Measurements from ENCODE around the gene RAVER1. TPM values are rescaled to one million over a fixed set of nuclear protein-coding genes. Genes with fewer than 3 reads are reported as not detected.

RAVER1 gene
- total and polyA plus RNA-seq, 9 of the 15 experiments (the other 6 are each of a cell fraction or from before 2014, with no cell fraction given), result 0.06 to 113 (median 7.0) TPM

DNA sequence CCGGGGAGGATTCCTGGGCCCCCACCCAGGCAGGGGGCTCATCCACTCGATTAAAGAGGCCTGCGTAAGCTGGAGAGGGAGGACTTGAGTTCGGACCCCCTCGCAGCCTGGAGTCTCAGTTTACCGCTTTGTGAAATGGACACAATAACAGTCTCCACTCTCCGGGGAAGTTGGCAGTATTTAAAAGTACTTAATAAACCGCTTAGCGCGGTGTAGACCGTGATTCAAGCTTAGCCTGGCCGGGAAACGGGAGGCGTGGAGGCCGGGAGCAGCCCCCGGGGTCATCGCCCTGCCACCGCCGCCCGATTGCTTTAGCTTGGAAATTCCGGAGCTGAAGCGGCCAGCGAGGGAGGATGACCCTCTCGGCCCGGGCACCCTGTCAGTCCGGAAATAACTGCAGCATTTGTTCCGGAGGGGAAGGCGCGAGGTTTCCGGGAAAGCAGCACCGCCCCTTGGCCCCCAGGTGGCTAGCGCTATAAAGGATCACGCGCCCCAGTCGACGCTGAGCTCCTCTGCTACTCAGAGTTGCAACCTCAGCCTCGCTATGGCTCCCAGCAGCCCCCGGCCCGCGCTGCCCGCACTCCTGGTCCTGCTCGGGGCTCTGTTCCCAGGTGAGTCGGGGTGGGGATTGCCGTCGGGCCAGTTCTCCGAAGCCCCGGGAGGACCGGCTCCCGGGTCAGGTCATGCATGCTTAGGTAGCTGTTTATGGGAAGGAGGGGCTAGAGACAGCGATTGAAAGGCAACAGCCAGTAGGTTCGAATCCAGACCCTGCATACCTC lies 62.5 kb downstream of the RAVER1 start, which contains the start of gene ICAM1 (continued):
- TF ChIP-seq, protein P1, sequence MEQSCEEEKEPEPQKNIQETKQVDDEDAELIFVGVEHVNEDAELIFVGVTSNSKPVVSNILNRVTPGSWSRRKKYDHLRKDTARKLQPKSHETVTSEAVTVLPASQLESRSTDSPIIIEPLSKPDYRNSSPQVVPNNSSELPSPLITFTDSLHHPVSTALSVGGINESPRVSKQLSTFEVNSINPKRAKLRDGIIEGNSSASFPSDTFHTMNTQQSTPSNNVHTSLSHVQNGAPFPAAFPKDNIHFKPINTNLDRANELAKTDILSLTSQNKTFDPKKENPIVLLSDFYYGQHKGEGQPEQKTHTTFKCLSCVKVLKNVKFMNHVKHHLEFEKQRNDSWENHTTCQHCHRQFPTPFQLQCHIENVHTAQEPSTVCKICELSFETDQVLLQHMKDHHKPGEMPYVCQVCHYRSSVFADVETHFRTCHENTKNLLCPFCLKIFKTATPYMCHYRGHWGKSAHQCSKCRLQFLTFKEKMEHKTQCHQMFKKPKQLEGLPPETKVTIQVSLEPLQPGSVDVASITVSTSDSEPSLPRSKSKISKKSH (CRISPR knock-in tag; IDR thresholded peaks at IDR 0.05), result no peak
- no peak; the same call in 1 of the 2 replicates for TF ChIP-seq ZEB2 (IDR thresholded peaks at IDR 0.05)
- TF ChIP-seq, protein P2, sequence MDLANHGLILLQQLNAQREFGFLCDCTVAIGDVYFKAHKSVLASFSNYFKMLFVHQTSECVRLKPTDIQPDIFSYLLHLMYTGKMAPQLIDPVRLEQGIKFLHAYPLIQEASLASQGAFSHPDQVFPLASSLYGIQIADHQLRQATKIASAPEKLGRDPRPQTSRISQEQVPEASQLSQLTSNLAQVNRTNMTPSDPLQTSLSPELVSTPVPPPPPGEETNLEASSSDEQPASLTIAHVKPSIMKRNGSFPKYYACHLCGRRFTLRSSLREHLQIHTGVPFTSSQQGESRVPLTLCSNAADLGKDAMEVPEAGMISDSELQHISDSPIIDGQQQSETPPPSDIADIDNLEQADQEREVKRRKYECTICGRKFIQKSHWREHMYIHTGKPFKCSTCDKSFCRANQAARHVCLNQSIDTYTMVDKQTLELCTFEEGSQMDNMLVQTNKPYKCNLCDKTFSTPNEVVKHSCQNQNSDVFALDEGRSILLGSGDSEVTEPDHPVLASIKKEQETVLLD (IDR thresholded peaks at IDR 0.05), result no peak
- TF ChIP-seq ZNF695 (CRISPR knock-in tag; IDR thresholded peaks at IDR 0.05), result no peak
- no peak for TF ChIP-seq ILK (tag; IDR thresholded peaks at IDR 0.05; ENCODE audit: borderline replicate concordance, low read depth)
- TF ChIP-seq PTRF (tag; IDR thresholded peaks at IDR 0.05), result no peak
- peak in 1 of 2 experiments; percentile 40; a peak in 1 of 4 replicates for TF ChIP-seq NONO (IDR thresholded peaks at IDR 0.05; ENCODE audit: low read depth in 2 of 2, low read length in 1 of 2)
- TF ChIP-seq KDM5B (IDR thresholded peaks at IDR 0.05; ENCODE audit: insufficient replicate concordance, low read depth, low read length), result peak; percentile 88
- TF ChIP-seq, protein P3, sequence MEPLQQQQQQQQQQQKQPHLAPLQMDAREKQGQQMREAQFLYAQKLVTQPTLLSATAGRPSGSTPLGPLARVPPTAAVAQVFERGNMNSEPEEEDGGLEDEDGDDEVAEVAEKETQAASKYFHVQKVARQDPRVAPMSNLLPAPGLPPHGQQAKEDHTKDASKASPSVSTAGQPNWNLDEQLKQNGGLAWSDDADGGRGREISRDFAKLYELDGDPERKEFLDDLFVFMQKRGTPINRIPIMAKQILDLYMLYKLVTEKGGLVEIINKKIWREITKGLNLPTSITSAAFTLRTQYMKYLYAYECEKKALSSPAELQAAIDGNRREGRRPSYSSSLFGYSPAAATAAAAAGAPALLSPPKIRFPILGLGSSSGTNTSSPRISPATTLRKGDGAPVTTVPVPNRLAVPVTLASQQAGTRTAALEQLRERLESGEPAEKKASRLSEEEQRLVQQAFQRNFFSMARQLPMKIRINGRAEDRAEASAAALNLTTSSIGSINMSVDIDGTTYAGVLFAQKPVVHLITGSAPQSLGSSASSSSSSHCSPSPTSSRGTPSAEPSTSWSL (CRISPR knock-in tag; IDR thresholded peaks at IDR 0.05; ENCODE audit: borderline replicate concordance), result no peak
- no peak; a peak in 1 of 3 replicates for TF ChIP-seq CBX3 (IDR thresholded peaks at IDR 0.05; ENCODE audit: borderline replicate concordance in 1 of 2, low read length in 2 of 2)
- TF ChIP-seq FOXA3 (CRISPR knock-in tag; conservative IDR thresholded peaks at IDR 0.05 in 1 of 2, IDR thresholded peaks at IDR 0.05 in 1 of 2), result 0 out of 4 replicates have a peak, but pooled peaks of 1 of the 2 experiments have one; percentile 37
- TF ChIP-seq EHMT2 (IDR thresholded peaks at IDR 0.05), result no peak
- TF ChIP-seq ZNF583 (CRISPR knock-in tag; IDR thresholded peaks at IDR 0.05), result no peak
- no peak for TF ChIP-seq C11orf30 (IDR thresholded peaks at IDR 0.05; ENCODE audit: low read depth)
- TF ChIP-seq, protein P4, sequence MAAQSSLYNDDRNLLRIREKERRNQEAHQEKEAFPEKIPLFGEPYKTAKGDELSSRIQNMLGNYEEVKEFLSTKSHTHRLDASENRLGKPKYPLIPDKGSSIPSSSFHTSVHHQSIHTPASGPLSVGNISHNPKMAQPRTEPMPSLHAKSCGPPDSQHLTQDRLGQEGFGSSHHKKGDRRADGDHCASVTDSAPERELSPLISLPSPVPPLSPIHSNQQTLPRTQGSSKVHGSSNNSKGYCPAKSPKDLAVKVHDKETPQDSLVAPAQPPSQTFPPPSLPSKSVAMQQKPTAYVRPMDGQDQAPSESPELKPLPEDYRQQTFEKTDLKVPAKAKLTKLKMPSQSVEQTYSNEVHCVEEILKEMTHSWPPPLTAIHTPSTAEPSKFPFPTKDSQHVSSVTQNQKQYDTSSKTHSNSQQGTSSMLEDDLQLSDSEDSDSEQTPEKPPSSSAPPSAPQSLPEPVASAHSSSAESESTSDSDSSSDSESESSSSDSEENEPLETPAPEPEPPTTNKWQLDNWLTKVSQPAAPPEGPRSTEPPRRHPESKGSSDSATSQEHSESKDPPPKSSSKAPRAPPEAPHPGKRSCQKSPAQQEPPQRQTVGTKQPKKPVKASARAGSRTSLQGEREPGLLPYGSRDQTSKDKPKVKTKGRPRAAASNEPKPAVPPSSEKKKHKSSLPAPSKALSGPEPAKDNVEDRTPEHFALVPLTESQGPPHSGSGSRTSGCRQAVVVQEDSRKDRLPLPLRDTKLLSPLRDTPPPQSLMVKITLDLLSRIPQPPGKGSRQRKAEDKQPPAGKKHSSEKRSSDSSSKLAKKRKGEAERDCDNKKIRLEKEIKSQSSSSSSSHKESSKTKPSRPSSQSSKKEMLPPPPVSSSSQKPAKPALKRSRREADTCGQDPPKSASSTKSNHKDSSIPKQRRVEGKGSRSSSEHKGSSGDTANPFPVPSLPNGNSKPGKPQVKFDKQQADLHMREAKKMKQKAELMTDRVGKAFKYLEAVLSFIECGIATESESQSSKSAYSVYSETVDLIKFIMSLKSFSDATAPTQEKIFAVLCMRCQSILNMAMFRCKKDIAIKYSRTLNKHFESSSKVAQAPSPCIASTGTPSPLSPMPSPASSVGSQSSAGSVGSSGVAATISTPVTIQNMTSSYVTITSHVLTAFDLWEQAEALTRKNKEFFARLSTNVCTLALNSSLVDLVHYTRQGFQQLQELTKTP (IDR thresholded peaks at IDR 0.05; ENCODE audit: low read depth in 1 of 2, partially characterized antibody in 2 of 2), result peak in 1 of 2 experiments; percentile 69
- peak; percentile 51; the same call in 1 of the 2 replicates for TF ChIP-seq ZNF263 (CRISPR knock-in tag; IDR thresholded peaks at IDR 0.05; ENCODE audit: borderline replicate concordance)

Data from K562 (cell line).